Medulla oblongata (tissue), 1 donor: ENCODE data around the gene NAA80.
"Not testable (repeated sequence)": the region's sequence is repeated elsewhere in the genome, so short reads cannot be mapped to it uniquely, and the experiment has no call there.

Experiments
- DNase-seq: peaks from one replicate; pipeline ENCODE4 v3.0.0-alpha.2; 2015; ENCODE audit errors: extremely low spot score

Gene NAA80

GRCh38 chr3:50314342-50314741 lies 15.1 kb upstream of the NAA80 start:
- DNase-seq = no peak

DNA sequence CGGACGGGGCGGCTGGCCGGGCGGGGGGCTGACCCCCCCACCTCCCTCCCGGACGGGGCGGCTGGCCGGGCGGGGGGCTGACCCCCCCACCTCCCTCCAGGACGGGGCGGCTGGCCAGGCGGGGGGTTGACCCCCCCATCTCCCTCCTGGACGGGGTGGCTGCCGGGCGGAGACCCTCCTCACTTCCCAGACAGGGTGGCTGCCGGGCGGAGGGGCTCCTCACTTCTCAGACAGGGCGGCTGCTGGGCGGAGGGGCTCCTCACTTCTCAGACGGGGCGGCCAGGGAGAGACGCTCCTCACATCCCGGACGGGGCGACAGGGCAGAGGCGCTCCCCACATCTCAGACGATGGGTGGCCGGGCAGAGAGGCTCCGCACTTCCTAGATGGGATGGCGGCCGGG lies 12.8 kb upstream of the NAA80 start:
- not testable (repeated sequence) for DNase-seq

DNA sequence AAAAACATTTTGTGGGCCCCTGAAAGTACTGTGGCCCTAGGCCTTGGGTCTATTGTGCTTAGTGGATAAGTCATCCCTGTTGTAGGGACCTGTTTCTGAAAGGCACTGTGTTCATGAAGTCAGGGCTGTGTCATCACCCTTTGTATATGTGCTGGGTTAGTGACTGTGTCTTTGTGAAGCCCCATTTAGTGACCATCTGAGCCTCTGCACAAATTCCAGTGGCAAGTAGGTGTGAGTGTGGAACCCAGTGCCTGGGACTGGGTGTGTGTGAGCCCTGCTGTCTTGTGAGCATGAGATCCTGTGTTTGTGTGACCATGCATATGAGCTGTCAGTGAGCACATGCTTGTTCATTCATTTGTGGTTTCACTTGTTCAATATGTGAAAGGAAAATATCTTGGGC lies 5.4 kb upstream of the NAA80 start:
- no peak for DNase-seq

DNA sequence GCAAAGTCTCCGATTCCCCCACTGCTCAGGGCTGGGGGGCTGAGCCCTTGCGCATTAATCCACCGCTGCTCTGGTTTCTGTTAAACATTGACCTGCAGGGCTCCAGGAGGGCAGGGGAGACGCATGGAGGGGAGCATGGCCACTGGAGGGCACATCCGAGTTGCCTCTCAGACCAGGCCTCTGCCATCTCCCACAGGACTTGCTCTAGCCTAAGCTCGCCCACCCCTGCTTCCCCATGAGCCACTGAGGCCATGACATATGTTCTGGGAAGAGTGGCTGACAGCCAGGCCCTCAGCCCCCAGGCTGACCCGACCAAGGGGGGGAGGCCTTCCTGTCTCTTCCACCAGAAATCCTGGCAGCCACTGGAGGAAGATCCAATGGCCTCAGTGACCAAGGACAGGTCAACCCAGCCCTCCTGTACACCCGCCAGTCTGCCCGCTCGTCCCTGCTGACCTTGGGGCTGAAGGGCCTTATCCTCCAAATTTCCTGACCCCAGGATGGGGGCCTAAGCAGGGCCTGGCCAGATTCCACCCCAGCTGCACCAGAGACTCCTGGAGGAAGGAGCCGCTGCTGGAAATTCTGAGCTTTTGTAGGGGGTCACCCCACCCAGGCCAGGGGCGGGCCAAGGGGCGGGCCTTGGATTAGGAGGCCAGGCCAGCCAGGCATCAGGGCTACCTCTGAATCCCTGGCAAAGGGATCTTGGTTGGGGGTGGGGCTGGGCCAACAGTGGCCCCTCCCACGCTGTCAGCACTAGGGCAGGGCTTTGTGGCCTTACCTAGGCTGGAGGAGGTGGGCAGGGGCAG lies 4.0 kb upstream of the NAA80 start, which contains the start of gene HYAL1:
TSS of gene HYAL1 (minus strand) at position 562 of the 803 bp plus-strand sequence. CDS start 618 bp downstream, outside the sequence.
- DNase-seq = no peak

DNA sequence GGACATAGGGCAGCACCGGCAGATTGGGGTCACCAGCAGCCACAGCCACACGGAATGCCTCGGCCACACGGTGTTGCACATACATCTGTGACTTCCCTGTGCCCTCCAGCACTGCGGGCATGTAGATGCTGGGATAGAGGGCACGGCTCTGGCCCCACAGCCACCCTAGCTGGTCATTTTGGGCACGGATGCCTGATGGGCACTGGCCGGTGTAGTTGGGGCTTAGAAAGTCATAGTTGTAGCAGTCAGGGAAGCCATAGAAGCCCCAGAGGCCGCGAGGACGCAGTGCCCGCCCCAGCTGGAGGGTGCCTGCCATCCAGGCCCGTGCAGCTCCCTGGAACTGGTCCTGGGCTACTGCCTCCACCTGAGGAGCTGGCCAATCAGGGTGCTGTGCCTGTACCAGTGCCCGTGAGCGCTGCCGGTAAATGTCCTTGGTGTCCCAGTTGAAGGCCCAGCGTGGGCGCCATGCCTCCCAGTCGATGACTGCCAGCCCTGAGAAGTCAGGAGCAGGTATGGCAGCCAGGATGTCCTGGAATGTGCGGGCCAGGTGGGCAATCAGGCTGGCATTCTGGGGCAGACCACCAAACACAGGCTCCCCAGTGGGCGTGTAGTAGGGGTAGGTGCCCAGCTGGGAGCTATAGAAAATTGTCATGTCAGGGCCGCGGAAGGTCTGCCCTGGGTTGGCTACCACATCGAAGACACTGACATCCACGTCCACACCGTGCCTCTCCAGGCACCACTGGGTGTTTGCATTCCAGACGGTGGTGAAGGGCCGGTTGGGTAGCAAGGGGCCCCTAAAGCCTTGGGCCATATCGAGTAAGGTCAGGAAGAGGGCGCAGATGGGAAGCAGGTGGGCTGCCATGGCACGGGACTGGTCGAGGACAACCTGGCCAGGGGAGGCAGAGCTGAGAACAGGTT lies 3.1 kb upstream of the NAA80 start:
- DNase-seq = no peak

DNA sequence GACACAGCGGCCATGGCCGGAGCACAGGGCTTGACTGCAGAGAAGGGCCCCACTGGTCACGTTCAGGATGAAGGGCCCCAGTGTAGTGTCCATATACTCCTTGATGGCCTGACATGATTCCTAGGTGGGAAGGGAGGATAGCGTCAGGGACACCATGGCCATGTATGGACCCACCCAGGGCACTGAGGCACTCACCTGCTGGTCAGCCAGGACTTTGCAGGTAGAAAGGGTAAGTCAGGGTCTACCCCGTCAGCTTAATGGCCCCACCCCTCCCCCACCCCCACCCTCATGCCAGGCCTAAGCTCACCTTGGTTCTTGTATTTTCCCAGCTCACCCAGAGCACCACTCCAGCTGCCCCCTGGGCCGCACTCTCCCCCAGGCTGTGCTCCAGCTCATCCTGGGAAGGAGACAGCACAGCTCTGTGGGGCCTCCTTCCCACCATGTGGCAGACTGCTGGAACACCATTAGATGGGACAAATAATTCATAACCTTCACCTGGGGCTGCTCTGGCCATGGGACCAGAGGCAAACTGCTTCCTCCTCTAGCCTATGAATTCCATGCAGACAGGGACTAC lies 1.6 kb upstream of the NAA80 start:
- DNase-seq = no peak

DNA sequence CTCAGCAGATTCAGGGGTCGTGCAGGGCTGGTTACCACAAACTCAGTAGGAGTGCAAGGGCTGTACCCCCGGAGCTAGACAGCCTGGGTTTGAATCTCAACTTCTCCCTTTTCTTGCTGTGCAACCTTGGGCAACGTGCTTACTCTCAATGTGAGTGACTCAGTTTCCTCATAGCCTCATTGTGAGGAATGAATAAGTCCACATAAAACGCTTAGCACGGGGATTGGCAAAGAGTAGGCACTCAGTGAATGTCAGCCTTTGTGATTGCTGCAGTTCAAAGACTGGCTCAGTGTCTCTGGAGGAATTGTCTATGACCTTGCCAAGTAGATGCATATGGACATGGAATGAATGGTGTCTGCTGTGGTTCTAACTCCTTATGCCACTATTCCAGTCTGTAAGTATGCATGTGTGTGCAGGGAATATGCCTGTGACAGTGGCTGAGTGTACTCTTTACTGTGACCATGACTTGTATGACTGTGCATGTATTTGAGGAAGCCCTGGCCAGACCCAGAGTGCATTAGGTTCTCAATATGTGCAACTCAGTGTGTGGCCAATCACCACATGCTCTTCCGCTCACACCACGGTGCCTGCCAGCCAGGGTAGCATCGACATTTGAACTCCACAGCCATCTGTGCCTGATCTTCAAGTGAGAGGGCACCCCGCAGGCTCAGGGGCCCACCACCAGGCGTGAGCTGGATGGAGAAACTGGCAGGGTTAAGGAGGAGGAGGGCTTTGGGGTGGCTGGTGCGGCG lies 900 bp upstream of the NAA80 start:
- peak; percentile 92 for DNase-seq

DNA sequence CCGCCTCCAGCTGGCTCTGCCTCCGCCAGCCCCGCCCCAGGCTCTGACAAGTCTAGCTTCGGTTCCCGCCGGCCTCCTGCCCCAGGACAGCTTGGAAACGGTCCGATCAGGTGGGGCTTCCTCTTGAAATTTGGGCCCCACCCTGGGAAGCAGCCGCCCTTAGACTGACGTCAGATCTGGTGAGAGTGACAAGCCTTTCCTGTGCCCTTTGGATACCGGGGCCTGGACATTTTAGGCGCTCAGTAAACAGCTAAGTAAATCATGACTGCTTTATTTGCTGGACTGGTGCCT lies 378 bp upstream of the NAA80 start:
- no peak for DNase-seq

DNA sequence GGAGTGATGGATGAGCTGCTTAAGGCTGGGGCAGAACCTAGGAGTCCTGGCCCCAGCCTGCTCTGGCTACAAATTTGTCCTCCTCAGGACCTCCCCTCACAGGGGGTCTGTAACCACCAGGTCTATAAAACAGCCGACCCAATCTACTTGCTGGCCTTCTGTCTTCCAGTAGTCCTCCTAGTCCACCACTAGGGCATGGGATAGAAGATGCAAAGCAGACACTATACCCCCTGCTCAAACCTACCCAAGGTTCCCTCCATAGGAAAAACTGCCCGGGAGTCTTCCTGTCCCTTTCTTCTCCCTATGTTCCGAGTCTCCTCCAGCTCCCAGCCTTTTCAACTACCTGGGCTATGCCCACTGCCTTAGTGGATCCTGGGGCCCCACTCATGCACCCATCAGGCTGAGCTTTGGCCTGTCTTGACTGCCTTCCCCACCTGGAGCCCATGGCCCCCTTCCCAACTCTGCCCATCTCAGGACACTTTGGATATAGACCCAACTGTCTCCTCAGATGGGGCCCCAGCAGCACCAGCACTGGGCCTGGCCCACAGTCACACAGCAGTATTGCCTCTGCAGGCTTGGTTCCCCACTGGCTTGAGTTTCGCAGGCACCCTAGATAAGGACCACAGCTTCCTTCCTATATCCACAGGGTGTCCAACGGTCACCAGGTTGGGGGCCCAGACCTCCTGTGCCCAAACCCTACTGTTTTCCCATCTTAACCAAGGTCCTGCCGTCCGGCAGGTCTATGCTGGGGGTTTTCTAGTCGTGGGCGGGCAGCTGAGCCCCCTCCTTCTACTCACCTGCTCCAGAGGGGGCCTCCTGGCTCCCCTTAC lies 1.1 kb downstream of the NAA80 start:
- DNase-seq = no peak

GRCh38 chr3:50297384-50297775 lies 1.8 kb downstream of the NAA80 start:
- no peak for DNase-seq

DNA sequence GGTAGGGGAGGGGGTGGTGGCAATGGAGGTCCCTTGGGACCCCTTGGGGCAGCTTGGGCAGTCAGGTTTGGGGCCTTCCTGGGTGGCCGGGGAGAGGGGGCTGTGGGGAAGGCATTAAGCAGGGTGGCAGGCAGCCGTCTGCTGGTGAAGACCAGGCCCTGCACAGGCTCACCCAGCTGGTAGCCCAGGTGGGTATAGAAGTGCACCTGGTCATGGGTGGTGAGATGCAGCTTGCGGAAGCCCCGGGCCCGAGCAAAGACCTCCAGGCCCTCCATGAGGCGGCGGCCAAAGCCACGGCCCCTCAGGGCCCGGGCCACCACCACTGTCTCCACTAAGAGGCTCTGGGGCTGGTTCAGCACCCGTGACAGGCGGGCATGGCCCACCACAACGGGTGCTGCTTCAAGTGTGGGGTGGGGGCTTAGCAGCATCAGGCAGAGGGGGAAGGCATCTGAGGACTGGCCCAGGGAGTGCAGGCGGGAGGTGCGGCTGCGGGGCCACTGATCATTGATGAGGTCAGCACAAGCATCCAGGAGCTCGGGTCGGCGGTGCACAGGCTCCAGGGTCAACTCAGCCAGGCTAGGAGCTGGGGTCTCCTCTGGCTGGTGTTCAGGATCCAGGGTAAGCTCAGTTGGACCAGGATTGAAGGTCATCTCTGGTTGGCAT lies 2.4 kb downstream of the NAA80 start:
- no peak for DNase-seq

DNA sequence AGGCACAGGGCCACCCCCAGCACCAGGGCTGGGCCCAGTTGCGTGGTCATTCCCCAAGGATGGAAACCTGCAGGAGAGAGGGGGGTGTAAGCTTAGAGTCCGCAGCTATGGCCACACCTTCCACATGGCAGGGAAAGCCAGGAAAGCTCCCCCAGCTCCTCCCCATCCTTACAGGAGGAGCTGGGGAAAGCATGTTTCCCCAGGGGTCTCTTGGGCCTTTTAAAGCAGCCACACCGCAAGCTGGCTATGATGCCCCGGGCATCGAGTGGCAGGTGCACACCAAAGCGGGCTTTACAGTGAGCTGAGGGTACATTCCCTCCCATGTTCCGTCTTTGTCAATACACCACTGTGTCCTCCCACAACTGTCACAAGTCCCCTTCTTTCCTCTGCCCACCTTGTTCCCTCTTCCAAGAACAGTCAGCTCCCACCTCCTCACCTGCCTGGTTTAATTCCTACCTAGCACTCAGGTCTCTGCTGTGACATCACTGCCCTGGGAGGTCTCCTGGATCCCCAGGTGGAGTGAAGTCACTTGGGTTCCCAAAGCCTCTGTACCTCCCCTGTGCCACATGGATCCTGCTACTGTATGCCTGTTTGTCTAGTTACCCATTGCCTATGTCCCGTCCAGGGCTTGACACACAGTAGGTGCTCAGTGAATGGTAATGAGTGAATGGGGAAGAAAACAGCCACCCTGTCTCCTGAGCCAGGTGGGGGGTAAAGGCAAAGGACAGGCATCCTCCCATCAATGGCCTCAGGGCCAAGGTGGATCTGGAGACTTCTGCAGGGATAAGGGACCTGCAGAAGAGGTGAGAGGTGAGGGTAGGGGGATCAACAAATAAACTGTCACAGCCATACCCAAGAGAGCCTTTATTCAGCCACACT lies 3.4 kb downstream of the NAA80 start:
- DNase-seq = no peak

DNA sequence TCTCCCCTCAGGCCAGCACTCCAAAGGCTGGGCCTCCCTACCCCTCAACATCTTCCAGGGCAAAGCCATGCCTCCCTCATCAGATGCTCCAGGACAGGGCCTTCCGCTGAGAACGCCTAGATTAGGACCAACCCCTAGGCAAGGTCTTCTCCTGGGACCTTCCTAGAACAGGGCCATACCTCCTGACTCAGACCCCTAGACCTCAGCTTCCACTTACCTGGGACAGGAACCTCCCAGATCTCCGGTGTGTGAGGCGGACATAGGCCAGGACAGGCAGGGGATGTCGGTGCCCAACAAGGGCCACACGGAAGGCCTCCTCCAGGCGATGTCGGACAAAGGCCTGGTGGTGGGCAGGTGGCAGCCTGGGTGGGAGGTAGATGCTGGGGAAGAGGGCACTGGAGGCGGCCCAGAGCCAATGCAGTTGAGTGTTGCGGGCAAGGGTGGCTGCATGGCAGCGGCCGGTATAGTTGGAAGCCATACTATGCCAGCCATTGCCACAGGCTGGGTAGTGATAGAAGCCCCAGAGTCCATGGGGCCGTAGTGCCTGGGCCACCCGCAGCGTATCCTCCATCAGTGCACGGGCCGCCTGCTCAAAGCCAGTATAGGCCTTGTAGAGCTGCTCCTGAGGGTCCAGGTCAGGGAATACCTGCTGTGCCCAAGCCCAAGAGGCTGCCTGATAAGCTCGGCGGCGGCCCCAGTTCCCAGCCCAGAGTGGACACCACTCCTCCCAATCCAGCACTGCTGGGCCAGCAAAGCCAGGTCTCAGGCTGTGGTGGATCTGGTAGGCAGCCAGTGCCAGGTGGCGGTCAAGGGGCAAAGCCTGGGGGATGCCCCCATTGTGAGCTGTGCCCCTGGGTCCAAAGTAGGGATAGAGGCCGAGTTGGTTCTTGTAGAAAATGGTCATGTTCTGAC lies 4.5 kb downstream of the NAA80 start:
- no peak for DNase-seq

DNA sequence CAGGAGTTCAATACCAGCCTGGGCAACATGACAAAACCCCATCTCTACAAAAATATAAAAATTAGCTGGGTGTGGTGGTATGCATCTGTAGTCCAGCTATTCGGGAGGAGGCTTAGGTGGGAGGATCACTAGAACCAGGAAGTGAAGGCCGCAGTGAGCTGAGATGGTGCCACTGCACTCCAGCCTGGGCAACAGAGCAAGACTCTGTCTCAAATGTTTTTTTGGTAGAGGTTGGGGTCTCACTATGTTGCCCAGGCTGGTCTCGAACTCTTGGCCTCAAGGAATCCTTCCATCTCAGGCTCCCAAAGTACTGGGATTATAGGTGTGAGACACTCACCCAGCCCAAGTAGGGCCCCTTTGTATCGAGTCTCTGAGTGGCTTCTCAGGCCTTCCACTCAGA lies 5.1 kb downstream of the NAA80 start:
- no peak for DNase-seq

GRCh38 chr3:50293079-50293801 lies 6.0 kb downstream of the NAA80 start:
- no peak for DNase-seq

GRCh38 chr3:50292159-50293078 lies 6.8 kb downstream of the NAA80 start, which contains the start of gene IFRD2:
TSS of gene IFRD2 (minus strand) at chr3:50292429. CDS start at chr3:50292274, 155 bp downstream.
- DNase-seq = peak; percentile 98
